HG02610 (cell line): ENCODE data around the gene PRPH2.
"Not testable (repeated sequence)": the region's sequence is repeated elsewhere in the genome, so short reads cannot be mapped to it uniquely, and the experiment has no call there.

Experiments used
- ATAC-seq: cut with Tn5 transposase; IDR thresholded peaks from one replicate; pipeline ENCODE4 v1.9.1; 2021; ENCODE audit warnings: mild to moderate bottlenecking, moderate library complexity; ENCODE audit not compliant: unreplicated experiment

PRPH2 gene

GRCh38 chr6:42702200-42702599 lies 20.2 kb downstream of the PRPH2 start:
- ATAC-seq, result no peak

- ATAC-seq, result no peak
These were observed 24.2 kb downstream of the PRPH2 start for GRCh38 chr6:42698217-42698616.

GRCh38 chr6:42697268-42697655 lies 25.1 kb downstream of the PRPH2 start:
- ATAC-seq, result no peak

DNA sequence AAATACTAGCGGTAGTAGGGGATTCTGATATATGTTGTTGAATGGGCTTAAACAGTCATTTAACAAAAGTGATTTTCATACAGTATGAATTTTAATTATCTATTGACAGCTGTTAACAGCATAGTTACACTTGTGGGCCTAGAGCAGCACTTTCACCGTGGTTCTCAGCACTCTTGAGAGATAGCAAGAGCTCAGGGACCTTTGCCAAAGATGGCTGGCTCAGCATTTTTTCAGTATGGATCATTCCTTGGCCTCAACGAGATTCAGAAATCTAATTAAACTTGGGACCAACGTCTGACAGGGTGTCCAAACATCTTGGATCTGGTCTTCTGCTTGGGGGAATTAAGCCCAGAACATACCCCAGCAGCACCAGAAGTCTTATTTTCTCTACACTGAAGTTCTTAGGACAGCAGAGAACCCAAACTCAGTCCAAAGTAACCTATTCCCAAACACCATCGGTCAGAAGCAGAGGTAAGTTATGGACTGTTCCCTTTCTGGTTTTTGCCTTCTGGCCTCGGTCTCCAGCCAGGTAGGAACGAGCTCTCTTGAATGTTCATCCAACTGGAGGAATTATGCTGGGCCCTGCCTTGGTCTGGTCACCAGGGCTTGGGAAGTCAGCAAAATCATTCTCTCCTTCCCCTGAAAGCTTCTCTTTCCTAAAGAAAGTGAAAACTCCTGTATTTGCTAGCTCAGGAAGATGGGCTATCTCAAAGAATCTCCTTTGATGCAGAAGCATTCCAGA lies 25.7 kb downstream of the PRPH2 start:
- ATAC-seq, result no peak

- no peak for ATAC-seq
These were observed 27.8 kb downstream of the PRPH2 start for GRCh38 chr6:42694586-42694985.

DNA sequence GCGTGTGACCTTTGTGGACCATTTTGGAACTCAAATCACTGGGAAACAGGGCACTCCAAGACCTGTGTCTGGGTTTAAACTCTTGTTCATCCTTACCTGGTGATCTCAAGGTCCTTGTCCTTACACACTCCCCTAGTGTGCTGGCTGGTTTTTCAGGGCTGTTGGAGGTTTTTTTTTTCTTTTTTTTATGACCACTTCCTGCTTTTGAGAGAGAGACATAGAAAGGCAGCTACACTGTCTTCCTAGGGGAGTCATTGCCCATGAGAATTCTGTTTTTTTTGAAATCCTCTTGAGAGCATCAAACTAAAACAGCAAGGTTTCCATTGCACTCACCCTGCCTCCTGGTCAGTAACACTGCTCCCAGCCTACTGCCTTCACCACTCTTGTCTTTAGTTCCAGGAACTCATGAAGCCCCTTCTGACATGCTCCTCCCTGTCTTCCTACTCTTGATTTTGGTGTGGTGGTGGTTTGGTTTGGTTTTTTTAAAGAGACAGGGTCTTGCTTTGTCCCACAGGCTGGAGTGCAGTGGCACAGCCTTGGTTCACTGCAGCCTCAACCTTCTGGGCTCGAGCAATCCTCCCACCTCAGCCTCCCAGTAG lies 28.6 kb downstream of the PRPH2 start:
- ATAC-seq, result no peak

DNA sequence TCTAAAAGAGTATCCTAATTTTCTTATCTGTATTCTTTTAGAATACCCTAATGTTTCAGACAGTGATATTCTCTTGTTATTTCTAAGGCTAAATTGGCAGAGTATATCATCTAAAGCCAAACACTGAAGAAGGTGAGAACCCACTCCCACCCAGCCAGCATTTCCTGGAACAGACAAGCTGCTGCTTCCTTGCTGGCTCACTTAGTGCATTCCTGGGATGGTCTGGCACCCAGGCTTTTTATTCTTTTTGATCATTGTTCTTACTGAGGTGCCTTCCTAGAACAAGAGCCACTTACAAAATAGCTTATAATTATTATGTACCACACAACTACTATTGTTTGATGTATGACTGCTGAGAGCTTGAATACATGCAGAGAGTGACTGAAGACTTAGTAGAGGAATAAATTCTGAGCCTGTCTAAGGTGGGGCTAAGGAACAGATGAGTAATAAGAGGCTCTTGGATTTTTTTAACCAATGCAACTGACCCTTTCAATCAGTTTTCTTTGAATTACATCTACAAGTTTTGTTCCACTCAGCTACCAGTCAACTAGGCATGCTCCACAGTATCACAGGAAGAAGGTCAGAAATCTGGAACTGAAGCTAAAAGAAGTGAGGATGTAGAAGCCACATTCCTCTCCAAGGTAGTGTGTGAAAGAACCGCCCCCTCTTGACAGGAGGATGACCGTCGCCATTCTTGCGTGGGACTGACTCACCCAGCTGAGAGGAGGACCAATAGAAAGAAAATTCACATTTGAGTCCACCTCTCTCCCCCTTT lies 30.1 kb downstream of the PRPH2 start:
- no peak for ATAC-seq

DNA sequence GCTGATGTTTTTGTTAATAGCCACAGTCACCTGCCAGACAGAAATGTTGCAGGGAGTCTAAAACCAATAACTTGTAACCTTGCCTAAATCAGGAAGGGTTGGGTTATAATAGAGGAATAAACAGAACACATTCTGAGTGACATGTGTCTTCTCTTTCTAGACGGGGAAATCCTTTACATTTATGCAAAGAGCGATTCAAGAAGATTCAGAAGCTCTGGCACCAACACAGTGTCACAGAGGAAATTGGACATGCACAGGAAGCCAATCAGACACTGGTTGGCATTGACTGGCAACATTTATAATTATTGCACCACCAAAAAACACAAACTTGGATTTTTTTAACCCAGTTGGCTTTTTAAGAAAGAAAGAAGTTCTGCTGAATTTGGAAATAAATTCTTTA lies 31.5 kb downstream of the PRPH2 start:
- no peak for ATAC-seq

DNA sequence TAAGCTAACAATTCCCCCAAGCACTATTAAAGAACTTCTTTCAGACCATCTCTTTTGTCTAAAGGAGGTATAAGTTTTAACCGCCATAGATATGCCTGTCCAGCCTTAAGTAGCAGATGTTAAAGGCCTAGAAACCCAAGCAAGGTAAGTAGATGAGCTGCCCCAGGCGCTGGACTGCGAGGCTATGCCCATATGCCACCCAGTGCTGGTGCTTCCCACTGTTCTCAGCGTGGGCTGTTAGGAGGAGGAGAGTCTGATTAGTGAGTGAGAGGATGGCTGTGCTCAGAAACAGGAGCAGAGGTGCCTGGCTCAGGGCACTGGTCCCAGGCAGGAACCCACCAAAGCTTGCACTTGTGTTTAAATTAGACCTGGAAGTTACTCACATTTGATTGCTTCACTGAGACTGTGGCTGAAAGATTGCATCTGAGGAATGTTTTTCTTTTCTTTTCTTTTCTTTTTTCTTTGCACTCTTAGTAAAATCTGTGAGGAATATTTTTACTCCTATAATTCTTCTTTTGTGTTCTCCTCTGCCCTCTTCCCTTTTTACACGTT lies 32.2 kb downstream of the PRPH2 start:
- ATAC-seq, result no peak

- ATAC-seq, result no peak
These were observed 33.0 kb downstream of the PRPH2 start for GRCh38 chr6:42689371-42689770.

- ATAC-seq, result no peak
These were observed 34.1 kb downstream of the PRPH2 start for GRCh38 chr6:42688281-42688680.

DNA sequence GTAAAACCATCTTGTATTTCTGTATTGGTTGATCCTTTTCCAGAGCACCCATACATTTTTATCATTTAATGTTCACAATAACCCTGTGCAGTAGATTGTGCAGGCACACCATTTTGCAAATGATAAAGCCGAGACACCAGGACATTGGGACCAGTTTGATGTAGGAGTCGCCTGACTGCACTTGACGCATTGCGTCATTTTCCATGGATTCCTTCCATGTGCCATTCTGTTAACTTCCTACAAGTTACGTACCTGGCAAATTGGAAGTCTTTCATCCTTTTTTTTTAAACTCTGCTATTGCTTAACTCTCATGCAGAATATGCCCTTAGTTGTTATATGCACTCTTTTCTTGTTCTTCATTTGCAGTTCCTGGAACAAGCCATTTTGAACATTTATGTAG lies 43.0 kb downstream of the PRPH2 start:
- ATAC-seq, result no peak

- no peak for ATAC-seq
These were observed 47.6 kb downstream of the PRPH2 start for GRCh38 chr6:42674780-42675179.

- not testable (repeated sequence) for ATAC-seq
These were observed 48.0 kb downstream of the PRPH2 start for GRCh38 chr6:42674368-42674767.

GRCh38 chr6:42664718-42665117 lies 57.7 kb downstream of the PRPH2 start:
- no peak for ATAC-seq

GRCh38 chr6:42661540-42662153 lies 60.8 kb downstream of the PRPH2 start:
- no peak for ATAC-seq

- no peak for ATAC-seq
These were observed 62.6 kb downstream of the PRPH2 start for GRCh38 chr6:42659806-42660205.

- ATAC-seq, result no peak
These were observed 68.5 kb downstream of the PRPH2 start for GRCh38 chr6:42653851-42654250.

DNA sequence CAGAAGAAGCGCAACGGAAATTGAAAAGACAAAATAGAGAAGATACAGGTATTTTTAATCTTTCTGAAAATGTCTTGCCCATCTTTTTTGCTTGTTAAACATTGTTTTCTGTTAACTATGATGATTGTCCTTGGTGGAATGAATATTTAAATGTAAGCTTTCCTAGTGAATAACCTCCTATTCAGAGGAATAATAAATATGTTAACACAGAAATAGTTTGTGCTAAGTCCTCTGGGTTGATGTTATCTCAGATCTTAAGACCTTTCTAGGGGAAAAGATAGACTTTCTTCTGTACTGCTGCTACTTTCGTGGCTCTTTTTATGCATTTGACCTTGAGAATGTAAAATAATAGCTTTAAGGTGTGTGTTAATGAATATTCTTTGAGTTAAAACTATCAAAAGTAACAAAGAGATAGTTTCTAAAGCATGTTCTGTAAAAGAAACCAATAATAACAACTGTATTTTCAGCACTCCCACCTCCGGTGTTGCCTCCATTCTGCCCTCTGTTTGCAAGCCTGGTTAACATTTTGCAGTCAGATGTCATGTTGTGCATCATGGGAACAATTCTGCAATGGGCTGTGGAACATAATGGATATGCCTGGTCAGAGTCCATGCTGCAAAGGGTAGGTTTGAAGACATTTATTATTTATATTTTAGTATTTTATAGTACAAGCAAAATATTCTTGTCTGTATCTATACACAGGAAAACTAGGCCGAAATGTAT lies 70.2 kb downstream of the PRPH2 start:
- ATAC-seq, result no peak
